ENCODE measurements around the gene PLD3.

The PLD3 gene

DNA sequence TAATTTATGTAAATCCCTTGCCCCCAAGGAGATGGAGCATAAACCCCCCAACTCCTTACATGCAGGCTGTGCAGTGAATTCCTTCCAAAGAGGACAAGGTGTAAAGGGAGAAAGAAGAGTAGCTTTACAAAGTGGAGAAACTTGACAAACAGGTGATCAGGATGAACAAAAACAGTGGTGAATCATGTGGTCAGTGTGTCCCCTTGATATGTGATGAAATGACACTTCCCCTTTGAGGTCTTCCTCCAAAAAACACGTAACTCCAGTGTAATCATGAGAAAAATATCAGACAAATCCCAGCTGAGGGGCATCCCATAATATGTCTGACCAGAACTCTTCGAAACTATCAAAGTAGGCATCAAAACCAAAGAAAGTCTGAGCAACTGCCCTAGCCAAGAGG is 33.8 kb upstream of the PLD3 start:
- Histone ChIP-seq H3K9ac (ENCODE audit: low read depth, low read length, poor library complexity, severe bottlenecking) (no peak overlapping the region), H3F3A (ENCODE audit: low read depth) (no peaks in the 10 kb centered on the region), H4K20me1 (ENCODE audit: insufficient read depth, low read length, poor library complexity, severe bottlenecking) (no peaks in the 10 kb centered on the region), H3K4me1 (ENCODE audit: insufficient read depth, low read length, poor library complexity, severe bottlenecking) (peaks cover 6% of the 10 kb centered on the region), H3K4me2 (ENCODE audit: low read depth, low read length, poor library complexity, severe bottlenecking) (no peak overlapping the region), H2AFZ (ENCODE audit: low read length) (no peak overlapping the region), H3K9me3 (ENCODE audit: insufficient read depth, low read depth, low read length) (no peaks in the 10 kb centered on the region), H3K4me3 (ENCODE audit: low read length, poor library complexity, severe bottlenecking) (no peak overlapping the region), H3K36me3 (ENCODE audit: insufficient read depth, low read length) (no peaks in the 10 kb centered on the region), H3K9me2 (replicated peaks; ENCODE audit: low read depth, low read length) (no peaks in the 10 kb centered on the region), H3K27me3 (ENCODE audit: insufficient read depth, low read length, poor library complexity, severe bottlenecking) (no peaks in the 10 kb centered on the region), H3K79me2 (ENCODE audit: insufficient read depth, low read length) (no peaks in the 10 kb centered on the region)
- TF ChIP-seq, protein P1, sequence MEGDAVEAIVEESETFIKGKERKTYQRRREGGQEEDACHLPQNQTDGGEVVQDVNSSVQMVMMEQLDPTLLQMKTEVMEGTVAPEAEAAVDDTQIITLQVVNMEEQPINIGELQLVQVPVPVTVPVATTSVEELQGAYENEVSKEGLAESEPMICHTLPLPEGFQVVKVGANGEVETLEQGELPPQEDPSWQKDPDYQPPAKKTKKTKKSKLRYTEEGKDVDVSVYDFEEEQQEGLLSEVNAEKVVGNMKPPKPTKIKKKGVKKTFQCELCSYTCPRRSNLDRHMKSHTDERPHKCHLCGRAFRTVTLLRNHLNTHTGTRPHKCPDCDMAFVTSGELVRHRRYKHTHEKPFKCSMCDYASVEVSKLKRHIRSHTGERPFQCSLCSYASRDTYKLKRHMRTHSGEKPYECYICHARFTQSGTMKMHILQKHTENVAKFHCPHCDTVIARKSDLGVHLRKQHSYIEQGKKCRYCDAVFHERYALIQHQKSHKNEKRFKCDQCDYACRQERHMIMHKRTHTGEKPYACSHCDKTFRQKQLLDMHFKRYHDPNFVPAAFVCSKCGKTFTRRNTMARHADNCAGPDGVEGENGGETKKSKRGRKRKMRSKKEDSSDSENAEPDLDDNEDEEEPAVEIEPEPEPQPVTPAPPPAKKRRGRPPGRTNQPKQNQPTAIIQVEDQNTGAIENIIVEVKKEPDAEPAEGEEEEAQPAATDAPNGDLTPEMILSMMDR (conservative IDR thresholded peaks at IDR 0.05; ENCODE audit: low read length), result no peak
- no peak for TF ChIP-seq EZH2phosphoT487 (IDR thresholded peaks at IDR 0.05; ENCODE audit: borderline replicate concordance)

DNA sequence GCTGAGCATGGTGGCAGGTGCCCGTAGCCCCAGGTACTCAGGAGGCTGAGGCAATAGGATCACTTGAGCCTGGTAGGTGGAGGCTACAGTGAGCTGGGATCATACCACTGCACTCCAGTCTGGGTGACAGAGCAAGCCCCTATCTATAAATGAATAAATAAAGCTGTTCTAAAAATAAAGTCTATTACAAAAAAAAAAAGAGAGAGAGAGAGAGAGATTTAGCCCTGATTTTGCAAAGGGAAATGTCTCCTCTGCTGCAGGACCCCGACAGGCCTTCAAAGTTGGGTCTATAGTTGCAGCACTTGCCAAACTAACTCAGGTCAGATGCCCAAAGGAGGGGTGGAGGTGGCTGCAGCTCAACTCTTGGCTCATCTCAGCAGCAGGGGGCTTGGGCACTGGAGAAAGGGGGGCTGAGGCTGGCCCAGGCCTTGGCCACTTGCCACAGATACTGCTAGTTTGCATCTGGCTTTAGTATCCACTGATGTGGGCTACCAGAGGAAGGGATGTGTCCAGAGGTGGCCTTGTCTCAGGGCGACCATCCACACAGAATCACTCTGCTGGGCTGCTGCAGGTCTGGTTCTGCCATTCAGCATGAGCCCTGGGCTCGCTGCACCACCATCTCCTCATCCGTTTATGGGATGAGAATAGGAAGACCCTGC is 32.6 kb upstream of the PLD3 start:
- Histone ChIP-seq H3F3A (ENCODE audit: low read depth) (no peaks in the 10 kb centered on the region), H3K36me3 (ENCODE audit: insufficient read depth, low read length) (peaks cover 8% of the 10 kb centered on the region; the same call in 1 of the 2 replicates), H3K4me3 (ENCODE audit: low read length, poor library complexity, severe bottlenecking) (no peak overlapping the region), H3K9ac (ENCODE audit: low read depth, low read length, poor library complexity, severe bottlenecking) (no peak overlapping the region), H3K4me1 (ENCODE audit: insufficient read depth, low read length, poor library complexity, severe bottlenecking) (peaks cover 6% of the 10 kb centered on the region), H3K79me2 (ENCODE audit: insufficient read depth, low read length) (no peaks in the 10 kb centered on the region), H3K4me2 (ENCODE audit: low read depth, low read length, poor library complexity, severe bottlenecking) (no peak overlapping the region), H2AFZ (ENCODE audit: low read length) (no peak overlapping the region), H4K20me1 (ENCODE audit: insufficient read depth, low read length, poor library complexity, severe bottlenecking) (no peaks in the 10 kb centered on the region), H3K27me3 (ENCODE audit: insufficient read depth, low read length, poor library complexity, severe bottlenecking) (no peaks in the 10 kb centered on the region), H3K9me2 (replicated peaks; ENCODE audit: low read depth, low read length) (no peaks in the 10 kb centered on the region), H3K9me3 (ENCODE audit: insufficient read depth, low read depth, low read length) (no peaks in the 10 kb centered on the region)
- TF ChIP-seq, protein P1 (conservative IDR thresholded peaks at IDR 0.05; ENCODE audit: low read length), result no peak

DNA sequence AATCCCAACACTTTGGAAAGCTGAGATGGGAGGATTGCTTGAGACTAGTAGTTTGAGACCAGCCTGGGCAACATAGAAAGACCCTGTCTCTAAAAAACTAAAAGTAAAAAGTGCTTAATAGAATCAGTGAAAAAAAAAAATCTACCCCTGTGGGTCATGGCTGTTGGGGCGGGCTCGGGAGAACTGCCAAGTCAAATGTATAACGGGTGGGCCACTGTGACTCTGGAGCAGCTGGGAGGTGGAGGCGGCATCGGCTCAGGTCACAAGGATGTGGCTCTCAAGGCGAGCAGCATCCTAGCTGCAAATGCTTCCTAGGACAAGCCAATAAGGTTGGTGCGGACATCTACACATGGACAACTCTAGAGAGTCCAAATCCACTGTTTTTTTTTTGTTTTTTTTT is 31.2 kb upstream of the PLD3 start:
- no peaks in the 10 kb centered on the region for H3K79me2 ChIP-seq (ENCODE audit: insufficient read depth, low read length)
- peaks cover 6% of the 10 kb centered on the region for H3K4me1 ChIP-seq (ENCODE audit: insufficient read depth, low read length, poor library complexity, severe bottlenecking)
- H3K27me3 ChIP-seq (ENCODE audit: insufficient read depth, low read length, poor library complexity, severe bottlenecking), result no peaks in the 10 kb centered on the region
- no peak overlapping the region for H3K4me3 ChIP-seq (ENCODE audit: low read length, poor library complexity, severe bottlenecking)
- no peak overlapping the region for H3K9ac ChIP-seq (ENCODE audit: low read depth, low read length, poor library complexity, severe bottlenecking)
- H3K4me2 ChIP-seq (ENCODE audit: low read depth, low read length, poor library complexity, severe bottlenecking), result no peak overlapping the region
- TF ChIP-seq, protein P1 (conservative IDR thresholded peaks at IDR 0.05; ENCODE audit: low read length), result no peak
- TF ChIP-seq EZH2phosphoT487 (IDR thresholded peaks at IDR 0.05; ENCODE audit: borderline replicate concordance), result no peak
- no peaks in the 10 kb centered on the region for H3F3A ChIP-seq (ENCODE audit: low read depth)
- no peaks in the 10 kb centered on the region for H3K9me3 ChIP-seq (ENCODE audit: insufficient read depth, low read depth, low read length)
- no peaks in the 10 kb centered on the region for H4K20me1 ChIP-seq (ENCODE audit: insufficient read depth, low read length, poor library complexity, severe bottlenecking)
- H3K9me2 ChIP-seq (replicated peaks; ENCODE audit: low read depth, low read length), result no peaks in the 10 kb centered on the region
- H2AFZ ChIP-seq (ENCODE audit: low read length), result no peak overlapping the region
- H3K36me3 ChIP-seq (ENCODE audit: insufficient read depth, low read length), result peaks cover 22% of the 10 kb centered on the region; the same call in 1 of the 2 replicates

All from Loucy (cell line).